M059J (cell line): ENCODE data around the gene KLHDC7B. TPM values are rescaled to one million over a fixed set of nuclear protein-coding genes. Genes with fewer than 3 reads are reported as not detected.

Source experiments
- DNase-seq: peaks from one replicate; pipeline ENCODE4 v3.0.0-alpha.2; 2012; ENCODE audit warnings: low read depth
- total RNA-seq: library from RNA; depleted of rRNA; stranded (reverse); fragments of >200 nt; shearing (Covaris generic); gene quantifications from 2 replicates; pipeline ENCODE4 v1.2.3, GENCODE V29; 2014

The KLHDC7B gene
- total RNA-seq, 1 experiment from 2014 or later, result 0.02 TPM

- DNase-seq, result no peak
Measured at GRCh38 chr22:50548040-50548920, 2.6 kb downstream of the KLHDC7B start.

GRCh38 chr22:50548921-50549790 lies 3.5 kb downstream of the KLHDC7B start:
- no peak for DNase-seq

DNA sequence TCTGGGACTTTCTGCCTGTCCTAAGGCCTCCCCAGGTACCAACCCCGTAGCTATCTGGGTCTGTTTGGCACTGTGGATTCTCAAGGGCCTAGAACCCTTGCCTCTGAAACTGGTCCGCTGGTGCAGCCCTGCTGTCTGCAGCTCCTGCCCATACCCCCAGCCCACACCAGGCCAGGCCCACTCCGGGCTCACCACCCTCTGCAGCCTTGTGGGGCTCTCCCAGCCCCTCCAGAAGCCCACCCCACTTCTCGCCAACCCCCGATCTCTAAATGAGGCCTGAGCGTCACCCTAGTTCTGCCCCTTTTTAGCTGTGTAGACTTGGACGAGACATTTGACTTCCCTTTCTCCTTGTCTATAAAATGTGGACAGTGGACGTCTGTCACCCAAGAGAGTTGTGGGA lies 4.7 kb downstream of the KLHDC7B start:
- DNase-seq, result no peak

DNA sequence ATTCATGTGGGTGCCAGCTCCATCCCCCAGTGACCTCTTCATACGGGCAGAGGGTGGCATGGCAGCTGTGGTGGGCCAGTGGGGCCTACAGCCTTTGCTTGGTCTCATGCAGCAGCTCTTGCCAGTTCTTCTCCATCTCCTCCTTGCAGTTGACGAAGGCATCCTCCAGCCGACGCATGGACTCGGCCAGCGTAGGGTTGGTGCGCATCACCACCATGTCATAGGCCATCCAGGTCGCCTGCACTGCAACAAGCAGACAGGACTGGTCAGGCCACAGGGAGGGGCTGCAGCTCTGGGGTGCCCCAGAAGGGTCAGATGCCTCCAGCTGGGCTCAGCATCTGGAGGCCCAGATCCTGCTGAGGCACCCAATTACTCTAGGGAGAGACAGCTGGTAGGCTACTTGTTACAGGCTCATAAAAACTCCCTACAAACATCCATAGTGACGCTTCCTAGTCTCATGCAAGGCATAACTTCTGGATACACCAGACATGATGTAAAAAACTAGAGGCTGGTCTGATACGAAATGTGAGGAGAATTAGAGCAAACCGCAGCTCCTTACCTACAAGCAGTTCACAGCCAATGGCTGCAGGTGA lies 5.6 kb downstream of the KLHDC7B start:
- no peak for DNase-seq

DNA sequence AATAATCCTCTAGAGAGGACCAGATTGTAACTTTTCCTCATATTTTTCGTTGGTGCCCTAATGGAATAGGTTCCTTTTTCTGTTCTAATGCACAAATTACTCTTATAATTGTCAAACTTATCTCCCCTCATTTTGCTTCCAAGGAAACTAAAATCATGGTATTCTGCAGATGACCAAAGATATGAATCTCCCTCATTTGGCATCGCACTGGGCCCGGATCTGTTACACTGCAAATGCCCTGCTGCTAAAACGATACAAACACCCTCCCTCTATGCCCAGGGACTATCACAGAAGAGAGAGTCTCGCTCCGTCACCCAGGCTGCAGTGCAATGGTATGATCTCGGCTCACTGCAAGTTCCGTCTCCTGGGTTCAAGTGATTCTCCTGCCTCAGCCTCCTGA lies 7.6 kb downstream of the KLHDC7B start:
- DNase-seq, result no peak

GRCh38 chr22:50556703-50557102 lies 11.0 kb downstream of the KLHDC7B start:
- DNase-seq, result no peak

DNA sequence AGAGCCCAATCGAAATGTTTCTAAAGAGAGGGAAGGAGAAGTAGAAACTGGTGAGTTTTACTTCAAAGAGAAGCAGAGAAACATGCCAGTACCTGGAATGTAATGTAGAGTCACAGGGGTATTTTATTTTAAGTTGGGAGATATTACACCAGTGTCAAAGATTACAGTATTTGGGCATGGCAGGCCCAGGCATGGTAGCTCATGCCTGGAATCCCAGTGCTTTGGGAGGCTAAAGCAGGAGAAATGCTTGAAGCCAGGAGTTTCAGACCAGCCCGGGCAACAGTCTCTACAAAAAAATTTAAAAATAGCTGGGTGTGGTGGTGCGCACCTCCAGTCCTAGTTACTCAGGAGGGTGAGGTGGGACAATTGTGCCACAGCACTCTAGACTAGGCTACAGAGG lies 14.3 kb downstream of the KLHDC7B start:
- DNase-seq, result no peak

GRCh38 chr22:50561401-50562358 lies 16.0 kb downstream of the KLHDC7B start:
- no peak for DNase-seq

GRCh38 chr22:50562523-50563412 lies 17.1 kb downstream of the KLHDC7B start, which contains the start of gene SYCE3:
SYCE3 (minus strand) TSS chr22:50562919; CDS start chr22:50556405, 6,514 bp downstream.
- DNase-seq, result peak; percentile 89

DNA sequence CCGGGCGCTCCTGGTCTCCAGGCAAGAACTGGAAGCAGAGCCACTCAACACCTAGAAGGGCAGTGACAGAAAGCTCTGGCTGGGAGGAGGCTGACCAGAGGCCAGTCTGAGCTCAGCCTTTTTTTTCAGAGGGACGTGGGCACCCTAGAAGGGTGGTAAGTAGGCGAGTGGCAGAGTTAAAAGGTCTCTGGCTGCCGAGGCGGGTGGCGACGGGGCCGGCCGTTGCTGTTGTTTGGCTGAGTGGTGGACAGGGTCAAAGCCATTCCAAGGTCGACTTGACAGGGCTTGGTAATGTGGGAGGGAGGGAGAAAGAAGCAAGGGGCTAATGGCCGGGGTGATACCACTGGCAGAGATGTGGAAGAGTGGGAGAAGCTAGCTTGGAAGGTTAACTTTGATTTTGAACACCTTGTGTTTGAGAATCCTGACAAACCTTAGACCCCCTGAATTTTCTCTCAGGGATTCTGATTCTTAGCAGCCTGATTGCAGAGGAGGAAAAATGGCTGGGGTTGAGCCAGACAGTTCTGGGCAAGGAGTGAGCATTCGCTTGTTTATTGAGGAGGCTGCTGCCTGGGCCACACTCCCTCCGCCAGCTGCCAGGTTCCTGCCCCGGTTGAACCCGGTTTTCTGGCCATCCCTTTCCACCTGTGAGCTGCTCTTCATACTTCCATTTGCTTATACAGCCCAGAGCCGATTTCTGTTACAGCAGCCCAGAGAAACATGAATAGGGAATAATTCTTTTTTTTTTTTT lies 17.9 kb downstream of the KLHDC7B start:
- no peak for DNase-seq

DNA sequence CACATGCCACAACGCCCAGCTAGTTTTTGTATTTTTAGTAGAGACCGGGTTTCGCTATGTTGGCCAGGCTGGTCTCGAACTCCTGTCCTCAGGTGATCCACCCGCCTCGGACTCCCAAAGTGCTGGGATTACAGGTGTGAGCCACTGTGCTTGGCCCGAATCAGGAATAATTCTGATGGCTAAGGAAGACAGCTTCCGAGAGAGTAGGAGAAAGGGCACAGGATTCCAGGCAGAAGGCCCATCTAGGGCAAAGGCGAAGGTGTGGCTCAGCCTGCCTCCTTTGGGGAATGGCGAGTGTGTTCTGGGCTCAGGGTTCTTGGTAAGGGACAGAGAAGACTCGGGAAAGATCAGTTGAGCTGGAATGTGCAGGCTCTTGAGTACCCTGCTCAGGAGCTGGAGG lies 18.6 kb downstream of the KLHDC7B start:
- no peak for DNase-seq

DNA sequence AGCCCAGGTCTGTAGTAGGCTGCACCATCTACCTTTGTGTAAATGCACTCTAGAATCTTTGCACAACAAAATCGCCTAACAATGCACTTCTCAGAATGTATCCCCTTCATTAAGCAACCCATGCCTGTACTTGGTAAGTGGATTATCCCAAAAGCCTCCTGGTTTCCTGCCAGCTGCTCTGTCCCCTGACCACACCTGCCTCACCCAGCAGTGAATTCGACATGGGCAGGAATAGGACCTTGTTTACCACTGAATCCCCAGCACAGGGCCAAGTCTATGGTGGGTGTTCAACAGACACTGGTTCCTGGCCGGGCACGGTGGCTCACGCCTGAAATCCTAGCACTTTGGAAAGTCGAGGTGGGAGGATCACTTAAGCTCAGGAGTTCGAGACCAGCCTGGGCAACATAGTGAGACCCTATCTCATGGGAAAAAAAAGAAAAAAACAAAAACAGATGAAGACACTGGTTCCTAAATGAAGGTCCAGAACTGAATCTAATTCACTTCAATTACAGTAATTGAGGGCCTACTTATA lies 22.1 kb downstream of the KLHDC7B start:
- DNase-seq, result no peak

GRCh38 chr22:50568626-50569025 lies 22.9 kb downstream of the KLHDC7B start:
- DNase-seq, result no peak

- no peak for DNase-seq
Measured at GRCh38 chr22:50569041-50569459, 23.4 kb downstream of the KLHDC7B start.

DNA sequence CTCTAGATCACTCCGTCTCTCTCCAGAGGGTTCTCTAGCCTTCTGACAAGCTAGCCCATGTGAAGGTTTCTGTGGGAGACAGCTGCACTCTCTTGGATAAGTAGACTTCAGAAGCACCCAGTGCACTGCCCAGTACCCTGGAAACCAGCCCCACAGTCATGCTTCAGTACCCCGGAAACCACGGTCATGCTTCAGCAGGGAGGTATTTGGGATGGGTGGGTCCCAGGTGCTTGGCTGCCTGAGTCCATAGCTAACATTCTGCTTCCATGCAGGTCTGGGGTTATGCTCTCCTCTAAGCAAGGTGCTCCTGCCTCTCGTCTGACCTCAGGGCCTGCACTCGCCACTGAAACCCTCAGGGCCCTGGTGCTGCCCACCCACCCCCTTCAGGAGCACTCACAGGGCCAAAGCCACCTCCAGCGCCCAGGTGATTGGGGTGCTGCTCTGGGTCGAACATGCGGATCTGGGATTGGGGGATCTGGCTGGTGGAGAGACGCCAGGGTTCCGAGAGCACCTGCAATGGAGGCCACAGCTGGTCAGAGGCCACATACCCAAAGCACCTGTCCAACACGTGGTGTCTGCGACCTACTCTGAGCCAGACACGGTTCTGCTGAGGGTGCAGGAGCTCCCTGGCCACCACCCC lies 24.3 kb downstream of the KLHDC7B start:
- DNase-seq, result no peak

GRCh38 chr22:50570861-50571260 lies 25.2 kb downstream of the KLHDC7B start:
- DNase-seq, result no peak

DNA sequence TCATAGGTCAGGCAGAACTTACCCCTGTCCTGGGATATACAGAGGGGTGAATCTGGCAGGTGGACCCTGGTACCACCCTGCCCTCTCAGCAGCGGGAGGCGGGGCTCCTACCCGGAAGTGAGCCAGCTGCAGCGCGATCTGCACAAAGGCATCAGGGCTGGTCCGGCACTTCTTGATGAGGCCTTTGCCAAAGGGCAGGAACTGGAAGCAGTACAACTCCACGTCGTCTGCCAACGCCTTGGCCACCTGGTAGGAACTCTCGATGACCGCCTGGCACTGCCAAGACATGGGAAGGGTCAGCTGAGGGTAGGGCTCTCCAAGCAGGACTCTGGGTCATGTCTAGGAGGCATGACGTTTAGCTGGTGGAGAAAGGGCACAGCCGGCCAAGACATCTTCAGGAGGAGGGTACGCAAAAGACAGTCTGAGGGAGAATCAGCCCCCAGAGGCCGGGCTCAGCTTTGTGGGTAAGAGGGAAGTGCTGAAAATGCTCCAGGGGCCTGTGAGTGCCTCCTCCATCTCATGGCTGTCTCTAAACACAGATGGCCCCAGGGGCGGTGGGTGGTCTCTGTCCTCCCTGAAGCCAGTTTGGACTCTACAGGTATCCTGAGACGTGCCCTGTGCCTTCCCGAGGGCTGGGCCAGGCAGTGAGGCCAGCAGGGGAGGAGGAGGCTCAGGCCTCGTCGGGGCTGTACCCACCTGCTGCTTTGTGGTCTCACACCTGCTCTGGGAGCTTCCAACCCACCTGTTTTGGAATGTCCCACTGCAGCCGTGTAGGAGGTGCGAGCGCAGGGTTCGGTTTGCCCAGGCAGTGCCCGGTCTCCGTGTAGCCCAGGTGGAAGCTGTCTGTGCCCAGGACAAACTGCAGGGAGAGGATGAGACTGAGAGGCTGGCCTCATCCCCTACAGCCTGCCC lies 25.8 kb downstream of the KLHDC7B start:
- DNase-seq, result no peak
